WTC11 (cell line): ENCODE measurements around the gene ZFPM1. TPM values are rescaled to one million over a fixed set of nuclear protein-coding genes. Genes with fewer than 3 reads are reported as not detected.

ENCODE experiments used
- ATAC-seq: fragments of 200-7000 bp; cut with Tn5 transposase; 2 replicates; pipeline ENCODE4 v1.10.0; 2021; ENCODE audit warnings: mild to moderate bottlenecking, moderate library complexity
- CTCF ChIA-PET: fragments of 300-600 bp; sonication (Branson Sonifier 250); formaldehyde crosslinking; loops from one replicate; lab custom pipeline; 2021; ENCODE audit warnings: antibody characterized with exemption; lab: Charles Lee
- POLR2A ChIA-PET: fragments of 350-600 bp; sonication (Branson Sonifier 250); formaldehyde crosslinking; loops from one replicate; lab custom pipeline; 2021; ENCODE audit warnings: antibody characterized with exemption; lab: Charles Lee
- DNase-seq: peaks from one replicate; pipeline ENCODE4 v3.0.0; 2021; ENCODE audit warnings: low spot score
- H3K27ac Mint-ChIP-seq: 2 replicates; pipeline ENCODE4 v1.8.0; 2021; ENCODE audit warnings: mixed read lengths
- H3K27me3 Mint-ChIP-seq: 2 replicates; pipeline ENCODE4 v1.8.0; 2021; ENCODE audit warnings: low read depth, mild to moderate bottlenecking, moderate library complexity, mixed read lengths
- H3K36me3 Mint-ChIP-seq: 2 replicates; pipeline ENCODE4 v1.8.0; 2021; ENCODE audit warnings: mixed read lengths
- H3K4me1 Mint-ChIP-seq: 2 replicates; pipeline ENCODE4 v1.8.0; 2022; ENCODE audit warnings: mixed read lengths
- H3K4me3 Mint-ChIP-seq: 2 replicates; pipeline ENCODE4 v1.8.0; 2021; ENCODE audit warnings: mild to moderate bottlenecking, moderate library complexity, mixed read lengths
- H3K9me3 Mint-ChIP-seq: 2 replicates; pipeline ENCODE4 v1.8.0; 2021; ENCODE audit warnings: mixed read lengths
- GABPB1 ChIP-seq: sonication (generic); formaldehyde crosslinking; IDR thresholded peaks from 2 replicates; pipeline ENCODE4 v1.8.1; 2023; ENCODE audit warnings: mild to moderate bottlenecking, missing genetic modification reagents
- PRDM15 ChIP-seq: sonication (generic); formaldehyde crosslinking; IDR thresholded peaks from 2 replicates; pipeline ENCODE4 v1.8.0; 2022; ENCODE audit warnings: missing genetic modification reagents
- RORB ChIP-seq: fragments of 250-450 bp; sonication (Bioruptor Pico); IDR thresholded peaks from 2 replicates; pipeline ENCODE4 v1.9.0; 2021; ENCODE audit warnings: mild to moderate bottlenecking
- SP1 ChIP-seq: sonication (generic); formaldehyde crosslinking; conservative IDR thresholded peaks from 2 replicates; pipeline ENCODE4 v1.8.1; 2022; ENCODE audit warnings: missing genetic modification reagents
- ZNF416 ChIP-seq: fragments of 250-450 bp; sonication (Bioruptor Pico); IDR thresholded peaks from 2 replicates; pipeline ENCODE4 v1.9.0; 2021; ENCODE audit warnings: mild to moderate bottlenecking, inconsistent platforms
- ZNF423 ChIP-seq: fragments of 250-450 bp; sonication (Bioruptor Pico); IDR thresholded peaks from 2 replicates; pipeline ENCODE4 v2.1.2; 2022; ENCODE audit warnings: mild to moderate bottlenecking, moderate library complexity
- ZNF512 ChIP-seq: sonication (generic); formaldehyde crosslinking; IDR thresholded peaks from 2 replicates; pipeline ENCODE4 v1.8.1; 2022; ENCODE audit warnings: missing genetic modification reagents, borderline replicate concordance
- ZNF532 ChIP-seq: fragments of 250-450 bp; sonication (Bioruptor Pico); IDR thresholded peaks from 2 replicates; pipeline ENCODE4 v1.9.0; 2021; ENCODE audit warnings: mild to moderate bottlenecking, borderline replicate concordance
- total RNA-seq: library from RNA; stranded (reverse); gene quantifications from 3 replicates; pipeline ENCODE4 v1.2.3, GENCODE V29; 2021
- TF ChIP-seq, protein P1 (sequence below): fragments of 200-600 bp; IDR thresholded peaks from 2 replicates; pipeline ENCODE4 v1.8.0; 2022; ENCODE audit warnings: antibody characterized with exemption
- TF ChIP-seq, protein P2 (sequence below): sonication (generic); formaldehyde crosslinking; IDR thresholded peaks from 2 replicates; pipeline ENCODE4 v1.8.1; 2023; ENCODE audit warnings: mild to moderate bottlenecking, moderate library complexity, missing genetic modification reagents

ZFPM1 gene
- total RNA-seq, 1 experiment from 2014 or later = 9.3 TPM

GRCh38 chr16:88526906-88527185 is 73.8 kb downstream of the ZFPM1 start (continued):
- TF ChIP-seq PRDM15 (CRISPR knock-in tag) = no peak
- no peak for TF ChIP-seq GABPB1
- no peak for TF ChIP-seq ZNF532 (CRISPR knock-in tag)
- TF ChIP-seq ZNF416 = no peak

DNA sequence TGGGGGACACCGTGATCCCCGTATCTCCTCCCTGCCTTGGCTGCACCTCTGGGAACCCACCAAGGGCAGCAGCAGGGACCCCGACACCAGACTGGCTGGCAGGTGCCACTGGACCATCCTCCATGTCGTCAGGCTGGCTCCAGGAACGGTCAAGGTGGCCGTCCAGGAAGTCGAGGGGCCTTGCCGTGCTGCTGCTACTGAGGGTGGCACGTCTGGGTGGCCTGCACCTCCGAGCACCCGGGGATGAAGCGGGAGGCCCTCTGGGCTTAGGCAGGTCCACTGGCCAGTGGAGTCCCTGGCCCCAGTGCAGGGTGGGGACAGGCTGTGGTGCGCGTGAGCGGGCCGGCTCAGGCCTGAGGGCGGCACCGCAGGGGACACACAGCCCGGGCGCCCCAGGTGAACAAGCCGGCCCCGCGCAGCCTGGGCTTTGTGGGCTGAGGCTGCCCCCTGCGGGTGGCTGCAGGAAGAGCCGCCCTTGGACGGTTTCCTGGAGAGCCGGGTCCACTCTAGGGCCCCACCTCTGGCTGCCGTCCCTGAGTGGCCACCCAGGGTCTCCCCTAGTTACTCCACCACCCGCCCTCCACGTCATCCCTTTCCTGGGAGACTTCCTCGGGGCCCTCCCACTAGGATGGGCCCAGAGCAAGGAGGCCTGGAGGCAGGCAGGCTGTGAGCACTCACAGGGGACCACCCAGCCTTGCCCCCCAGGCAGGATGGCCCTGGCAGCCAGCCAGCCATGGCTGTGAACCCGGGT is 74.3 kb downstream of the ZFPM1 start:
- ATAC-seq (peak; percentile 79), DNase-seq (peak; percentile 86)
- Mint-ChIP-seq H3K27me3 (no peaks in the 10 kb centered on the region), H3K9me3 (no peaks in the 10 kb centered on the region), H3K27ac (no peak overlapping the region), H3K4me3 (no peak overlapping the region), H3K4me1 (peaks cover 6% of the 10 kb centered on the region; the same call in 1 of the 2 replicates), H3K36me3 (peaks cover 6% of the 10 kb centered on the region; the same call in 1 of the 2 replicates)
- CTCF ChIA-PET = interaction anchor here (1.0 kb wide), 1 partner anchor 90 kb away, joined by 3 read pairs; no protein-coding TSS in a partner anchor
- TF ChIP-seq, protein P1, sequence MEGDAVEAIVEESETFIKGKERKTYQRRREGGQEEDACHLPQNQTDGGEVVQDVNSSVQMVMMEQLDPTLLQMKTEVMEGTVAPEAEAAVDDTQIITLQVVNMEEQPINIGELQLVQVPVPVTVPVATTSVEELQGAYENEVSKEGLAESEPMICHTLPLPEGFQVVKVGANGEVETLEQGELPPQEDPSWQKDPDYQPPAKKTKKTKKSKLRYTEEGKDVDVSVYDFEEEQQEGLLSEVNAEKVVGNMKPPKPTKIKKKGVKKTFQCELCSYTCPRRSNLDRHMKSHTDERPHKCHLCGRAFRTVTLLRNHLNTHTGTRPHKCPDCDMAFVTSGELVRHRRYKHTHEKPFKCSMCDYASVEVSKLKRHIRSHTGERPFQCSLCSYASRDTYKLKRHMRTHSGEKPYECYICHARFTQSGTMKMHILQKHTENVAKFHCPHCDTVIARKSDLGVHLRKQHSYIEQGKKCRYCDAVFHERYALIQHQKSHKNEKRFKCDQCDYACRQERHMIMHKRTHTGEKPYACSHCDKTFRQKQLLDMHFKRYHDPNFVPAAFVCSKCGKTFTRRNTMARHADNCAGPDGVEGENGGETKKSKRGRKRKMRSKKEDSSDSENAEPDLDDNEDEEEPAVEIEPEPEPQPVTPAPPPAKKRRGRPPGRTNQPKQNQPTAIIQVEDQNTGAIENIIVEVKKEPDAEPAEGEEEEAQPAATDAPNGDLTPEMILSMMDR = peak; percentile 68
- TF ChIP-seq ZNF423 (CRISPR knock-in tag) (peak; percentile 70), SP1 (CRISPR knock-in tag) (peak; percentile 46; the same call in 1 of the 2 replicates), RORB (no peak)
- POLR2A ChIA-PET = interaction anchor here (0.7 kb wide), 2 partner anchors 59 to 276 kb away, joined by 3 to 7 read pairs; no protein-coding TSS in a partner anchor

DNA sequence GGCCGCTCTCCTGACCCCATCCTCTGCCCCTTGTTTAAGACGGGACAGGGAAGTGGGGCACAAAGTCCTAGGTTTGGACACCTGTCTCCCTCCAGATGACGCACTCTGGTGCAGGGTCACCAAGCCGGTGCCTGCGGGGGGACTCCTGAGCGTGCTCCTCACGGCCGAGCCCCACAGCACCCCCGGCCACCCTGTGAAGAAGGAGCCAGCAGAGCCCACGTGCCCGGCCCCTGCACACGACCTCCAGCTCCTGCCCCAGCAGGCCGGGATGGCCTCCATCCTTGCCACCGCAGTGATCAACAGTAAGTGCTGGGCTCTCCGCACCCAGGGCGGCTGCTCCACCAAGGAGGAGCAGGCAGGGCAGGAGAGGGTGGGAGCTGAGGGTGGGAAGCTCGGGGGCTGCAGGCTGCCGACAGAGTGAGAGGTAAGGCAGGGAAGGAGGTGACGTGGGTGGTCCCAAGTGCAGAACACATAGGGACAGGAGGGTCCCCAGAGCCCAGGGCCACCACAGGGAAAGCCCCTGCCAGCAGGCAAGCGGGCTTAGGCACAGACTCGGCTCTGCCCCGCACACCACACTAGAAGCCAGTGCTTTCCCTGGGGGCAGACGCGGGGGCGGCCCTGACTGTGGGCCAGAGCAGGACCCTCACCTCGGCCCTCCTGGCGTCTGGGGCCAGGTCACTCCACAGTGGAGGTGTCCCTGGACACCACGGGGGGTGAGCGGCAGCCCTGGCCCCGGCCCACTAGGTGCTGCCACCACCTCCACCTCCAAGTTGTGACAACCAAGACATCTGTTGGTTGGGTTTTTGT is 75.1 kb downstream of the ZFPM1 start:
- peaks cover 6% of the 10 kb centered on the region; the same call in 1 of the 2 replicates for H3K4me1 Mint-ChIP-seq
- no peaks in the 10 kb centered on the region for H3K27me3 Mint-ChIP-seq
- no peak overlapping the region for H3K4me3 Mint-ChIP-seq
- H3K36me3 Mint-ChIP-seq = peaks cover 6% of the 10 kb centered on the region; the same call in 1 of the 2 replicates
- TF ChIP-seq, protein P2, sequence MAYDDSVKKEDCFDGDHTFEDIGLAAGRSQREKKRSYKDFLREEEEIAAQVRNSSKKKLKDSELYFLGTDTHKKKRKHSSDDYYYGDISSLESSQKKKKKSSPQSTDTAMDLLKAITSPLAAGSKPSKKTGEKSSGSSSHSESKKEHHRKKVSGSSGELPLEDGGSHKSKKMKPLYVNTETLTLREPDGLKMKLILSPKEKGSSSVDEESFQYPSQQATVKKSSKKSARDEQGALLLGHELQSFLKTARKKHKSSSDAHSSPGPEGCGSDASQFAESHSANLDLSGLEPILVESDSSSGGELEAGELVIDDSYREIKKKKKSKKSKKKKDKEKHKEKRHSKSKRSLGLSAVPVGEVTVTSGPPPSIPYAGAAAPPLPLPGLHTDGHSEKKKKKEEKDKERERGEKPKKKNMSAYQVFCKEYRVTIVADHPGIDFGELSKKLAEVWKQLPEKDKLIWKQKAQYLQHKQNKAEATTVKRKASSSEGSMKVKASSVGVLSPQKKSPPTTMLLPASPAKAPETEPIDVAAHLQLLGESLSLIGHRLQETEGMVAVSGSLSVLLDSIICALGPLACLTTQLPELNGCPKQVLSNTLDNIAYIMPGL (CRISPR knock-in tag) = no peak
- TF ChIP-seq ZNF512 (CRISPR knock-in tag) = no peak
- TF ChIP-seq GABPB1 = no peak
- no peaks in the 10 kb centered on the region for H3K9me3 Mint-ChIP-seq
- no peak overlapping the region for H3K27ac Mint-ChIP-seq
- DNase-seq (no peak), ATAC-seq (no peak)
- POLR2A ChIA-PET = no interaction called here
- CTCF ChIA-PET = no interaction called here
